Mesenteric fat pad (tissue), 1 donor: ENCODE results near the gene PAM. TPM values are rescaled to one million over a fixed set of nuclear protein-coding genes. Genes with fewer than 3 reads are reported as not detected.

Source experiments
- DNase-seq: peaks from one replicate; pipeline ENCODE4 v3.0.0-alpha.2; 2020; ENCODE audit warnings: low spot score
- long read RNA-seq: library from polyadenylated mRNA; unstranded; transcript quantifications from one replicate; pipeline ENCODE4 v2.0.0, GENCODE V29; 2020
- total RNA-seq: library from RNA; stranded (reverse); fragmentation: NEBNext Ultra II Directional; extraction: Animal tissue kit (Norgen Biotek cat#: 25700); gene quantifications from one replicate; pipeline ENCODE4 v1.2.1, GENCODE V29; 2021
- donor health status: DM: yes; HTN: yes; CAD: no.

Gene PAM
- total RNA-seq = 216 TPM
- long read RNA-seq, partial matches to known transcripts = 40 of 117 reads
- long read RNA-seq, other reads (novel, unspliced or antisense) = 72 of 117 reads

- peak; percentile 94 for DNase-seq
Observed at GRCh38 chr5:102754767-102755431, at the start of gene PAM. Gene PAM (plus strand): TSS chr5:102755305. CDS start chr5:102866196, 110,891 bp downstream.

- DNase-seq = no peak
Observed at GRCh38 chr5:102711525-102712385, 43.4 kb upstream of the PAM start.

GRCh38 chr5:102713278-102713677 lies 41.8 kb upstream of the PAM start:
- no peak for DNase-seq

- no peak for DNase-seq
Observed at GRCh38 chr5:102713682-102714231, 41.3 kb upstream of the PAM start.

- DNase-seq = no peak
Observed at GRCh38 chr5:102715082-102715807, 39.9 kb upstream of the PAM start.

- no peak for DNase-seq
Observed at GRCh38 chr5:102716017-102716416, 39.1 kb upstream of the PAM start.

- DNase-seq = no peak
Observed at GRCh38 chr5:102718819-102719218, 36.3 kb upstream of the PAM start.

- DNase-seq = no peak
Observed at GRCh38 chr5:102719886-102720285, 35.2 kb upstream of the PAM start.

- DNase-seq = no peak
Observed at GRCh38 chr5:102720969-102721368, 34.1 kb upstream of the PAM start.

- no peak for DNase-seq
Observed at GRCh38 chr5:102722931-102723330, 32.2 kb upstream of the PAM start.

- DNase-seq = no peak
Observed at GRCh38 chr5:102731693-102732092, 23.4 kb upstream of the PAM start.

GRCh38 chr5:102733534-102733933 lies 21.6 kb upstream of the PAM start:
- no peak for DNase-seq

GRCh38 chr5:102737161-102737560 lies 17.9 kb upstream of the PAM start:
- DNase-seq = no peak

GRCh38 chr5:102737805-102738469 lies 17.2 kb upstream of the PAM start:
- no peak for DNase-seq

GRCh38 chr5:102740515-102740914 lies 14.6 kb upstream of the PAM start:
- DNase-seq = no peak

- no peak for DNase-seq
Observed at GRCh38 chr5:102742215-102742614, 12.9 kb upstream of the PAM start.

- no peak for DNase-seq
Observed at GRCh38 chr5:102743900-102744299, 11.2 kb upstream of the PAM start.

GRCh38 chr5:102747386-102748166 lies 7.5 kb upstream of the PAM start:
- no peak for DNase-seq

- no peak for DNase-seq
Observed at GRCh38 chr5:102749416-102750030, 5.6 kb upstream of the PAM start.
